GM19239 (cell line): ENCODE measurements around the gene PTTG1.
A peak's percentile ranks its signal among the peaks of the same experiment; 100 is the strongest.

Source experiments
- DNase-seq: peaks from one replicate; pipeline ENCODE4 v3.0.0; 2011; ENCODE audit warnings: low spot score; ENCODE audit not compliant: insufficient read length
- FAIRE-seq: peaks from 2 replicates; lab custom pipeline; 2011; peaks lifted over from hg19 to GRCh38; lab: Jason Lieb, UNC

PTTG1 gene

GRCh38 chr5:160421625-160422258 lies at the start of gene PTTG1:
PTTG1 (plus strand) TSS chr5:160421855; CDS start chr5:160422313, 458 bp downstream.
- DNase-seq, result peak; percentile 53
- peak; percentile 98 for FAIRE-seq

GRCh38 chr5:160375166-160375565 lies 46.5 kb upstream of the PTTG1 start:
- FAIRE-seq (no peak), DNase-seq (no peak)

GRCh38 chr5:160375701-160376100 lies 46.0 kb upstream of the PTTG1 start:
- FAIRE-seq (no peak), DNase-seq (no peak)

- DNase-seq (no peak), FAIRE-seq (no peak)
These were observed 45.2 kb upstream of the PTTG1 start for GRCh38 chr5:160376416-160376815.

GRCh38 chr5:160377651-160378050 lies 44.0 kb upstream of the PTTG1 start:
- FAIRE-seq, result no peak
- no peak for DNase-seq

GRCh38 chr5:160378330-160378729 lies 43.3 kb upstream of the PTTG1 start:
- FAIRE-seq (no peak), DNase-seq (no peak)

GRCh38 chr5:160379511-160379910 lies 42.1 kb upstream of the PTTG1 start:
- no peak for DNase-seq
- FAIRE-seq, result no peak

GRCh38 chr5:160380041-160380440 lies 41.6 kb upstream of the PTTG1 start:
- FAIRE-seq (no peak), DNase-seq (no peak)

GRCh38 chr5:160382346-160382745 lies 39.3 kb upstream of the PTTG1 start:
- no peak for FAIRE-seq
- DNase-seq, result no peak

GRCh38 chr5:160384681-160385080 lies 37.0 kb upstream of the PTTG1 start:
- FAIRE-seq, result no peak
- DNase-seq, result no peak

- no peak for FAIRE-seq
These were observed 36.2 kb upstream of the PTTG1 start for GRCh38 chr5:160385496-160385895.

GRCh38 chr5:160387445-160387844 lies 34.2 kb upstream of the PTTG1 start:
- FAIRE-seq (no peak), DNase-seq (no peak)

More at GRCh38 chr5:160385496-160385895, 36.2 kb upstream of the PTTG1 start:
- DNase-seq, result no peak

- DNase-seq, result no peak
These were observed 30.6 kb upstream of the PTTG1 start for GRCh38 chr5:160390787-160391696.

GRCh38 chr5:160395111-160395510 lies 26.5 kb upstream of the PTTG1 start:
- FAIRE-seq (no peak), DNase-seq (no peak)

More at GRCh38 chr5:160390787-160391696, 30.6 kb upstream of the PTTG1 start:
- peak; percentile 85 for FAIRE-seq

- FAIRE-seq, result no peak
These were observed 24.2 kb upstream of the PTTG1 start for GRCh38 chr5:160397492-160397891.

GRCh38 chr5:160398806-160399205 lies 22.8 kb upstream of the PTTG1 start:
- peak; percentile 78 for FAIRE-seq
- DNase-seq, result no peak

More at GRCh38 chr5:160397492-160397891, 24.2 kb upstream of the PTTG1 start:
- no peak for DNase-seq

- DNase-seq (peak; percentile 60), FAIRE-seq (peak; percentile 96)
These were observed 22.0 kb upstream of the PTTG1 start, which contains the start of gene FAM200C for GRCh38 chr5:160399402-160400353. FAM200C (minus strand) TSS chr5:160400054; CDS start chr5:160395490, 4,564 bp downstream.

GRCh38 chr5:160418561-160419457 lies 2.8 kb upstream of the PTTG1 start, which contains the start of gene SLU7:
SLU7 (minus strand) TSS chr5:160419081; CDS start chr5:160415294, 3,787 bp downstream.
- no peak for FAIRE-seq
- peak; percentile 57 for DNase-seq
